Urinary bladder (tissue), 4 donors: ENCODE results near the gene NINL. TPM values are rescaled to one million over a fixed set of nuclear protein-coding genes. Genes with fewer than 3 reads are reported as not detected.
"Not testable (repeated sequence)": the region's sequence is repeated elsewhere in the genome, so short reads cannot be mapped to it uniquely, and the experiment has no call there.

Experiments used
- DNase-seq: peaks from one replicate; pipeline ENCODE4 v3.0.0-alpha.2; 2015; ENCODE audit errors: extremely low spot score
- H3K27ac ChIP-seq: one replicate; pipeline ENCODE4 v1.5.1; 2013; ENCODE audit warnings: low read depth, mild to moderate bottlenecking, moderate library complexity
- H3K36me3 ChIP-seq: one replicate; pipeline ENCODE4 v1.6.1; 2013; ENCODE audit warnings: mild to moderate bottlenecking, moderate library complexity; ENCODE audit not compliant: insufficient read depth
- H3K4me1 ChIP-seq: one replicate; pipeline ENCODE4 v1.6.1; 2013; ENCODE audit warnings: mild to moderate bottlenecking, moderate library complexity; ENCODE audit not compliant: insufficient read depth
- H3K4me3 ChIP-seq: one replicate; pipeline ENCODE4 v1.5.1; 2013; ENCODE audit warnings: low read depth, low read length
- WGBS: extraction: QIAGEN DNeasy Blood & Tissue Kit; methylation state at CpG from one replicate; pipeline ENCODE4 v1.1.7; 2013; 5-methylcytosine and 5-hydroxymethylcytosine counted together
- polyA plus RNA-seq: library from polyadenylated mRNA; stranded (reverse); fragments of 200-250 nt; gene quantifications from one replicate; pipeline ENCODE4 v1.2.3, GENCODE V29; 2013
- total RNA-seq: library from RNA; depleted of rRNA; stranded (reverse); fragments of >200 nt; gene quantifications from one replicate; pipeline ENCODE4 v1.2.3, GENCODE V29; 2014
- donor health status: healthy with polysubstance abuse.
- donor health status: healthy.

Gene NINL
- total and polyA plus RNA-seq, 2 donors = 6.2 to 11.3 TPM

- Histone ChIP-seq H3K36me3 (no peaks in the 10 kb centered on the region), H3K4me1 (no peaks in the 10 kb centered on the region), H3K27ac (no peak overlapping the region), H3K4me3 (no peak overlapping the region)
- WGBS = 41% methylated on average over 1 of the region's 1 CpG
- DNase-seq = no peak
These were observed 20.9 kb upstream of the NINL start for GRCh38 chr20:25606094-25606695.

- Histone ChIP-seq H3K4me1 (no peaks in the 10 kb centered on the region), H3K27ac (no peak overlapping the region), H3K36me3 (no peaks in the 10 kb centered on the region), H3K4me3 (no peak overlapping the region)
- no peak for DNase-seq
- WGBS = 55% methylated on average over 7 of the region's 7 CpGs
These were observed 19.8 kb upstream of the NINL start for GRCh38 chr20:25605148-25605547.

- Histone ChIP-seq H3K4me3 (no peak overlapping the region), H3K4me1 (no peaks in the 10 kb centered on the region), H3K36me3 (no peaks in the 10 kb centered on the region), H3K27ac (no peak overlapping the region)
- no peak for DNase-seq
- 79% methylated on average over 9 of the region's 9 CpGs for WGBS
These were observed 19.3 kb upstream of the NINL start for GRCh38 chr20:25604611-25605010.

DNA sequence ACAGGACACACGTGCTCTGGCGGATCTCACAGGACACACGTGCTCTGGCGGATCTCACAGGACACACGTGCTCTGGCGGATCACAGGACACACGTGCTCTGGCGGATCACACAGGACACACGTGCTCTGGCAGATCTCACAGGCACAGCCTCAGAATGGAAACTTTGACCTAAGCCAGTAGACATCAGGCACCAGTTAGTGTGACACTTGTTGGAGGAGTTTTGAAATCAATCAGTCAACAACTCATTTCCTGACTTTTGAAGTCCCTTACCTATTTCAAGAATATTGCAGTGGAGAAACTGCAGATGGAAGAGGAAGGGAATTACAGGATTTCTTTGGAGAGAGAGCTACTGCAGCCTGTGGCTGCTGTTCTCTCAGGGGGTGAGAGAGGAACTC is 17.6 kb upstream of the NINL start:
- WGBS = 97% methylated on average over 9 of the region's 9 CpGs
- not testable (repeated sequence) for H3K27ac ChIP-seq, H3K36me3 ChIP-seq, H3K4me3 ChIP-seq, H3K4me1 ChIP-seq, DNase-seq

DNA sequence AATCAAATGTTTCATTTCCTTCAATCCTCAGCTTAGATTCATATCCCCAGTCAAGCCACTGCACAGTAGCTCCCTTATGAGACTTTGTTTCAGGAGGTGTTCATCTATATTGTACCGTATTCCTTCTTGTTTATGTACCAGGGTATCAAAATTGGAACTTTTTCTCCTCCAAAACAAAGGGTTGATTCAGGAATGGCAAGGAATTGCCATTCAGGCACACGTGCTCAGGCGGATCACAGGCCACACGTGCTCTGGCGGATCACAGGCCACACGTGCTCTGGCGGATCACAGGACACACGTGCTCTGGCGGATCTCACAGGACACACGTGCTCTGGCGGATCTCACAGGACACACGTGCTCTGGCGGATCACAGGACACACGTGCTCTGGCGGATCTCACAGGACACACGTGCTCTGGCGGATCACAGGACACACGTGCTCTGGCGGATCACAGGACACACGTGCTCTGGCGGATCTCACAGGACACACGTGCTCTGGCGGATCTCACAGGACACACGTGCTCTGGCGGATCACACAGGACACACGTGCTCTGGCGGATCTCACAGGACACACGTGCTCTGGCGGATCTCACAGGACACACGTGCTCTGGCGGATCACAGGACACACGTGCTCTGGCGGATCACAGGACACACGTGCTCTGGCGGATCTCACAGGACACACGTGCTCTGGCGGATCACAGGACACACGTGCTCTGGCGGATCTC is 17.0 kb upstream of the NINL start:
- not testable (repeated sequence) for H3K4me3 ChIP-seq, H3K27ac ChIP-seq, DNase-seq, H3K4me1 ChIP-seq, H3K36me3 ChIP-seq
- WGBS = 97% methylated on average over 39 of the region's 39 CpGs

DNA sequence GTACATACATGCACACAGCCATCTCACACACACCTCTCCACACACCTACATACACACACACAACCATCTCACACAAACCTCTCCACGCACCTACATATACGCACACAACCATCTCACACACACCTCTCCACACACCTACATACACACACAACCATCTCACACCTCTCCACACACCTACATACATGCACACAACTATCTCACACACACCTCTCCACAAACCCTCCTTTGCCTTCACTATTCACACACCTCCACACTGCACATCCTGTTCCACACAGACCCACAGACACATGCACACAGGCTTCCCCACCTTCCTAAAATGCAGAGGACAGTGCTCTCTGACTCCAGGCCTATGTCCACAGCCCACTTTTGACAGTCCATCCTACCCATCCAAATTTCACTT is 16.3 kb upstream of the NINL start:
- H3K27ac ChIP-seq = no peak overlapping the region
- no peaks in the 10 kb centered on the region for H3K36me3 ChIP-seq
- no peak overlapping the region for H3K4me3 ChIP-seq
- DNase-seq = no peak
- H3K4me1 ChIP-seq = no peaks in the 10 kb centered on the region
- 73% methylated on average over 2 of the region's 2 CpGs for WGBS

DNA sequence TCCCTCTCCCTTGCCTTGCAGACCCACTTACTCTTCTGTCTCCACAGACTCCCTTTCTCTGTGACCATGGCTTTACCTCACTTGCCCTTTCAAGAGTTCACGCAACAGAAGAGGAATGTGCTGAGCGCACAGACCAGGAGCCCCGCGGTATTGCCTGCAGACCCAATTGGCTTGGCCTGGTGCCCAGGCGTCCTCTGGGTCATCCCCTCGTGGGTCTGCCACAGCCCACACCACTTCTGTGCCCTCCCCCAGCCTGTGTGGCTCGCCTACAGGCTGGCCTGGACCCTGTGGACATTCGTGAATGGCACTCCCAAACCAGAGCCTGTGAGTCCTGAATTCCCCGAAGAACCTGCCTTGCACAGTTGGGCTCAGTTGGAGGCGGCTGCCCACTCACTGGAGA is 15.3 kb upstream of the NINL start:
- Histone ChIP-seq H3K4me3 (no peak overlapping the region), H3K27ac (no peak overlapping the region), H3K4me1 (no peaks in the 10 kb centered on the region), H3K36me3 (no peaks in the 10 kb centered on the region)
- 74% methylated on average over 10 of the region's 10 CpGs for WGBS
- DNase-seq = no peak

DNA sequence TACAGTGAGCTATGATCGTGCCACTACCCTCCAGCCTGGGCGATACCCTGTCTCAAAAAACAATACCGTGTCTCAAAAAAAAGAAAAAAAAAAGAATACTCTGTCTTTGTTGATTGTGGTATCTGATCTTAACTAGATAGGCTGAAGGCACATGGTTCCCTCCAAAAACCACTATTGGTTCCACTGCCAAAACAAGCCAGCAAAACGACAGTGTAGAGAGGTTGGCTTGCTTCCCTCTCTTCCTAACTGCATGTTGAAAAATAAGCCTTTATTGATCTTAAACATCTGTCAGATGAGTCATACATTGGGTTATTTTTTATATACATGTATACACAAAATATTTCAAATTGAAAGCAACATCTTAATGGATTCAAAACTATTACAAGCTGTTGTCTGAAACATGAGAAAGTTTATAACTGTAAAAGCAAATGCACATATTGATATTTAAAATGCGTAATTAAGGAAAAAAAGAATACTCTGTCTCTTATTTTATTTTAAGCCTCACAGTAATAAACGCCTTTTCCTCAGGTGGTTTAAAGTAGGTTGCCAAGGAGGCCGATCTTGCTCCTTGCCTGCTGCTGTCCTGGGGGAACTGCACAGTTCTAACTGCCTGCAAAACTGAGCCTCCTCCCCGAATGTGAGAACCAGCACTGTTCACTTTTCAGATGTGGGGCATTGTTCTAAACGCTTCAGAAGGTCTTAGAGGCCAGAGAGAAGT is 7.0 kb upstream of the NINL start:
- Histone ChIP-seq H3K27ac (no peak overlapping the region), H3K36me3 (no peaks in the 10 kb centered on the region), H3K4me3 (no peak overlapping the region), H3K4me1 (no peaks in the 10 kb centered on the region)
- no peak for DNase-seq
- WGBS = 48% methylated on average over 9 of the region's 9 CpGs

GRCh38 chr20:25590778-25591177 is 5.4 kb upstream of the NINL start:
- WGBS = 86% methylated on average over 4 of the region's 4 CpGs
- not testable (repeated sequence) for DNase-seq, H3K4me3 ChIP-seq, H3K4me1 ChIP-seq, H3K27ac ChIP-seq, H3K36me3 ChIP-seq

DNA sequence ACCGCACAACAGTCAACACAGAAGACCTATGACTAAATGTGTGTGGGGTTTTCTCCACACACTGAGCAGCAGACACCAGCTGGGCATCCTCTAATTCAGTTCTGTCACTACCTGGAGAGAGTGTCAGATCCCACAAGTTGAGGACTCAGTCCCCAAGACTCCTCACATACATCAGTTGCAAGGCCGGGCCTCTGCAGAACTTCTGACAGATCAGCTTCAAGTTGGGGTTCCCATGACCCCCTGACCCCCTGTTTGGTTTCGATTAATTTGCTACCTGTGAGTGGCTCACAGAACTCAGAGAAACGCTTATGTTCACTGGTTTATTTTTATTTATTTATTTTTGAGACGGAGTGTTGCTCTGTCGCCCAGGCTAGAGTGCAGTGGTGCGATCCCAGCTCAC is 3.2 kb upstream of the NINL start:
- no peaks in the 10 kb centered on the region for H3K36me3 ChIP-seq
- H3K4me3 ChIP-seq = no peak overlapping the region
- no peak for DNase-seq
- H3K27ac ChIP-seq = no peak overlapping the region
- no peaks in the 10 kb centered on the region for H3K4me1 ChIP-seq
- WGBS = 96% methylated on average over 7 of the region's 7 CpGs

GRCh38 chr20:25587536-25587935 is 2.2 kb upstream of the NINL start:
- Histone ChIP-seq H3K4me1 (no peaks in the 10 kb centered on the region), H3K27ac (no peak overlapping the region), H3K36me3 (no peaks in the 10 kb centered on the region), H3K4me3 (no peak overlapping the region)
- no peak for DNase-seq
- 83% methylated on average over 5 of the region's 5 CpGs for WGBS

GRCh38 chr20:25586877-25587276 is 1.5 kb upstream of the NINL start:
- Histone ChIP-seq H3K4me1 (no peaks in the 10 kb centered on the region), H3K36me3 (no peaks in the 10 kb centered on the region), H3K27ac (no peak overlapping the region), H3K4me3 (no peak overlapping the region)
- DNase-seq = no peak
- WGBS = 83% methylated on average over 11 of the region's 11 CpGs

DNA sequence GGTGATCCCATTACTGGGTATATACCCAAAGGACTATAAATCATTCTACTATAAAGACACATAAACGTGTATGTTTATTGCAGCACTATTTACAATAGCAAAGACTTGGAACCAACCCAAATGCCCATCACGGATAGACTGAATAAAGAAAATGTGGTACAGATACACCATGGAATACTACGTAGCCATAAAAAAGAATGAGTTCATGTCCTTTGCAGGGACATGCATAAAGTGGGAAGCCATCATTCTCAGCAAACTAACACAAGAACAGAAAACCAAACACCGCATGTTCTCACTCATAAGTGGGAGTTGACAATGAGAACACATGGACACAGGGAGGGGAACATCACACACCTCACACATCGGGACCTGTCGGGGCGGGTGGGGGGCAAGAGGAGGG is 1.7 kb downstream of the NINL start:
- not testable (repeated sequence) for DNase-seq, H3K27ac ChIP-seq, H3K4me1 ChIP-seq, H3K36me3 ChIP-seq, H3K4me3 ChIP-seq
- 83% methylated on average over 7 of the region's 7 CpGs for WGBS

GRCh38 chr20:25580711-25581110 is 4.6 kb downstream of the NINL start:
- 68% methylated on average over 4 of the region's 4 CpGs for WGBS
- H3K4me3 ChIP-seq = no peak overlapping the region
- no peaks in the 10 kb centered on the region for H3K4me1 ChIP-seq

More at GRCh38 chr20:25580711-25581110, 4.6 kb downstream of the NINL start:
- H3K36me3 ChIP-seq = no peaks in the 10 kb centered on the region
- H3K27ac ChIP-seq = no peak overlapping the region
- DNase-seq = no peak
